Activated T-cell treated with anti-CD3 and anti-CD28 coated beads for 48 hours (primary cell): ENCODE results near the gene TAF1C.
A peak's percentile ranks its signal among the peaks of the same experiment; 100 is the strongest.

ENCODE experiments used
- DNase-seq: peaks from one replicate; pipeline ENCODE4 v3.0.0-alpha.2; 2020; ENCODE audit warnings: low read depth

Gene TAF1C

GRCh38 chr16:84156342-84156784, 30.5 kb downstream of the TAF1C start:
- no peak for DNase-seq

GRCh38 chr16:84155771-84156170, 31.1 kb downstream of the TAF1C start:
- no peak for DNase-seq

GRCh38 chr16:84155226-84155625, 31.6 kb downstream of the TAF1C start:
- no peak for DNase-seq

DNA sequence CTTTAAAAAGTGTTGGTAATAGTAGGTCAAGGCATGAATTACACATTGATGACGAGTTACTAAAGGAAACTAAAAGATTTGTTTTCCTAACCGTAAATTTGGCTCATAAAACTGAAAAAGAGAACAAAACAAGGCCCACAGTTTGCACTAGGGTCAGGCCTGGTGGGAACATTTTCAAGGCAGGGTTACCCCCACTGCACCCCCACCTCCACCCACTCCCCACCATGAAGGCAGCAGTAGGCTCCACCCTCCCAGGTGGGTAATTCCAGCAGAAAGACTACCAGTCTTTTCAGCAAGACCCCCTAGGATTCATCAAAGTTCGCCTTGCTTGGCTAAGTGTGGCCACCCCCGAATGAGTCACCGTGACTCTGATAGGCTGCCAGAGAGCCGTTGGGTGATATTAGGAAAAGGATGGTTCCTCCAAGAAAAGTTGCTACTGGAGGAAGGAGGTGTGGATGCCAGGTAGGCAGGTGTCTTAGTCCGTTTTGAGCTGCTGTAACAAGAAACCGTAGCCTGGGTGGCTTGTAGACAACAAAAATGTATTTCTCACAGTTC, 33.1 kb downstream of the TAF1C start:
- DNase-seq: no peak

DNA sequence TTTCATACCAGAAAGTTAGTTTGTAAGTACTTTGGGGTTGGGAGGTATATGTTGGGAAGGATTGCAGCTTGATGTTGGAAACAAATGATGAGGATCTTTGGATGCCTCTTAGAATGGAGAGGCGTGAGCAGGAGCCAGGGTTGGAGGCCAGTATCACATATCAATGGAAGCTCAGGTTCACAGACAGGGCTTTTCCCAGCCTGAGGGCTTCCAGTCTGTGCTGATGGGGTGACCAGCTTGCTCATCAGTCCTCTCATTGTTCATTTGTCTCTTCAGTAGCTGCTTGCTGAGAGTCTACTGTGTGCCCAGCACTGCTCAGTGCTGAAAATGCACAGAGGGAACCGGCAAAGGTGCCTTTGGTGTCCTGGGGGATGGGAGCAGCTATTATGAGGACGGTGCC, 35.9 kb downstream of the TAF1C start:
- DNase-seq: no peak

DNA sequence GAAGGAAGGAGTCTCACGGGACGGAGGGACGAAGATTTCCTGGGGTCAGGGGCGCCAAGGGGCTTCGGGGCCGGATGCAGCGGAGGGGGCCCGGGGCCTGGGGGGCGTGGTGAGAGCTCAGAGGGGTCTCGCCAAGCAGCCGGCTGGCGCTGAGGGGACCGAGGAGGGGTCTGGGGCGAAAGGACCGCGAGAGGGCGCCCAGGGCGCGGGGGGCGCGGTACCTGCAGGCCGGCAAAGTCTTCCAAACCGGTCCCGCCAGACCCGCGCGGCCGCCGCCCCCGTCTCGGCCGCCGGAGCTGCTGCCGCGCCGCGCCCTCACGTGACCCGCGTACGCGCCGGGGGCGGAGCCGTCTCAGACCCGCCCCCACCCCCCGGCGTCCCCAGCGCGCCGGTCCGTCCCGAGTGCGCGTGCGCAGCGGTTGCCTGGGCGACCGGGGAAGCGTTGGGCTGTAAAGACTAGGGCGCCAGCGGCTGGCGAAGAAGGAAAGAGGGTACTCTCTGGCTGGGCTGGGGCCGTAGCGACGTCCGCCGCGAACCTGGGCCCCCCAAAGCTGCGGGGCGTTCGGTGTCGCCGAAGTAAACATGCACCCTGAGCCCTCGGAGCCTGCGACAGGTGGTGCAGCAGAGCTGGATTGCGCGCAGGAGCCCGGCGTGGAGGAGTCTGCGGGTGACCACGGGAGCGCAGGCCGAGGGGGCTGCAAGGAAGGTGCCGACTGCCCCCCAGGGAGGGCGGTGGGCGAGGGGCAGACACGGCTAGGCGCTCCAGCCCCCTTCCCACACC, 41.8 kb downstream of the TAF1C start, which contains the start of the genes DNAAF1 and HSDL1:
TSS of gene DNAAF1 (plus strand) at position 450 of the 781 bp plus-strand sequence. CDS start at position 583, 133 bp downstream.
TSS of gene HSDL1 (minus strand) at position 319 of the 781 bp plus-strand sequence. CDS start 13,856 bp downstream, outside the sequence.
- DNase-seq: peak; percentile 94

DNA sequence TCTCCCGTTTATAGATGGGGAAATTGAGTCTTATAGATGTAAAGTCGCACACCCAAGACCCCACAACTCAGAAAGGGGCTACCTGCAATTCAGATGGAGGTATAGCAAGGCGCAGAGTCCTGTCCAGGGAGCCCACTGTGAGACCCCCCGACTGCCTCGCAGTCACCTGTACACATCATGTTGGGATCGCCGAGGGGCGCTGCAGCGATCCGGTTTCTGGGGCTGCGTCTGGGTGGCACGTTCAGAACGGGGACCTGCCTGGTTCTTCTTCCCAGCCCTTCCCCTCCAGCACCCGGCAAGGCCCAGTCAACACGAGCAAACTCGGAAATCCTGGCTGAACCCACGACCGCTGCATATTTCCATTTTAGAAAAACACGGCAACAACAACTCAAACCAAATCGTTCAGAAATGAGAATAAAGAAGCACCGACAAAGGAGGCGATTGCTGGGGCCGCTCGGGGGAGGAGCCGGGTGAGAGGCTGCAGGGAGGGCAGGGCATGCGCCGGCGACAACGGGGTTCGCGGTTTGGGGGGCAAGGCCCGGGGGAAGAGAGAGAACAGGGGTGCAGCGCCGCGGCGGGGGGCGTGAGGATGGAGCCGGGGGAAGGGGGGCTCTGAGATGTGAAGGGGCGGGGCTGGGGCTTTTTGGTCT, 42.5 kb downstream of the TAF1C start:
- peak; percentile 36 for DNase-seq

- DNase-seq: no peak
Measured at GRCh38 chr16:84143784-84144199, 43.1 kb downstream of the TAF1C start.

DNA sequence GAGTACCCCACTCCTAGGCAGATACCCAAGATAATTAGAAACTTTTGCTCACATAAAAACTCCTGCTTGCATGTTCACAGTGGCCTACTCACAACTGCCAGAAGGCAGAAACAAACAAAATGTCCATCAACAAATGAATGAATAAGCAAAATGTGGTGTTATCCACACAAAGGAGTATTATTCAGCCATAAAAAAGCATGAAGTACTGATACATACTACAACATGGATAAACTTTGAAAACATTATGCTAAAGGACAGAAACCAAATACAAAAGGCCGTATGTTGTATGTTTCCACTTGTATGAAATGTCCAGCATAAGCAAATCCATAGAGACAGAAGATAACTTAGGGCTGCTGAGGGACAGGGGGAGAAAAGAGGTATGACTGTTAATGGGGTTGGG, 43.8 kb downstream of the TAF1C start:
- no peak for DNase-seq

DNA sequence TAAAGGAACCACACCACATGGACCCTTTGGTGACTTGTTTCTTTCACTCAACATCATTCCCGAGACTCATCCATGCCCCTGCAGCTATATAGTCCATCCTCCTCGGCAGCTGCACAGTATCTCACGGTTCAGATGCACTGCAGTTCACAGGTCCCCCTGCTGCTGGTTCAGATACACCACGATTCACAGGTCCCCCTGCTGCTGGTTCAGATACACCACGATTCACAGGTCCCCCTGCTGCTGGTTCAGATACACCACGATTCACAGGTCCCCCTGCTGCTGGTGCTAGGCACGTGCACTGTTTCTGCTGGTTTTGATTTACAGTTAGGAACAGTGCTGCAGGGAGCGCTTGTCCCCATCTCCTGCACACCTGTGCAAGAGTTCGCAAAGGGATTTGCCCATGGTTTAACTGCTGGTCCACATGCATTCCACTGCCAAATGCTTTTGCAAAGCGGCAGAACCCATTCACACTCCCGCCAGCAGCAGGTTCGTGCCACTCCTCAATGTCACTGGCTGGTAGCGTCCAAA, 45.6 kb downstream of the TAF1C start:
- no peak for DNase-seq

- no peak for DNase-seq
Measured at GRCh38 chr16:84139628-84140258, 47.1 kb downstream of the TAF1C start.

DNA sequence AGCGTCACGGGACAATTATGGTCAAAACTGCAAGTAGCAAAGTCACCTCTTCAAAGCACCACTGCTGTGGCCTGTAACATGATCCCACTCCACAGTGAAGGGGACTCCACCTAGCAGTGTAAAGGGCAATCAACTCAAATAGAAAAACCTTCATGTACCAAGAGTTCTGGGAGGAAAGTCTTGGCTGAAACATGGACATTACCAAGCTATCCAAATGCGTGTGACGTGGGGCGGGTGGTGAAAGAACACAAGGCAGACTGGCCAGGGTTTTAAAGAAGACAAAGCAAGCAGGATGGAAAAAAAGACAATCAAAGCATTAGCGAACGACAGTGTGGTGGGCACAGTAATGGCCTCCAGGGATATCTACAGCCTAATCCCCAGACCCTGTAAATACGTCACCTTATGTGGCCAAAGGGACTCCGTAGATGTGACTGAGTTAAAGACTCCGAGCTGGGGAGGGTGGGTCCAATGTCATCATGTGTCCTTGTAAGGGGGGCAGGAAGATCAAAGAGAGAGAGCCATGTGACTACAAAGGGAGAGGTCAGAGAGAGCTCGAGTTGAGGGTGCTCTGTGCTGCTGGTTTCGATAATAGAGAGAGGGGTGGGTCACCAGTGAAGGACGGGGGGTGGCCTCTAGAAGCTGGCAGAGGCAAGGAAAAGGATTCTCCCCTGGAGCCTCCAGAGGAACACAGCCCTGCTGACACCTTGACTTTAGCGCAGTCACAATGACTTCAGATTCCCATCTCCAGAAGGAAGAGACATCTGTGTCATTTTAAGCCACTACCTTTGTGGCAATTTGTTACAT, 47.8 kb downstream of the TAF1C start:
- no peak for DNase-seq

- no peak for DNase-seq
Measured at GRCh38 chr16:84138500-84138823, 48.4 kb downstream of the TAF1C start.

GRCh38 chr16:84137769-84138357, 49.0 kb downstream of the TAF1C start:
- DNase-seq: no peak

DNA sequence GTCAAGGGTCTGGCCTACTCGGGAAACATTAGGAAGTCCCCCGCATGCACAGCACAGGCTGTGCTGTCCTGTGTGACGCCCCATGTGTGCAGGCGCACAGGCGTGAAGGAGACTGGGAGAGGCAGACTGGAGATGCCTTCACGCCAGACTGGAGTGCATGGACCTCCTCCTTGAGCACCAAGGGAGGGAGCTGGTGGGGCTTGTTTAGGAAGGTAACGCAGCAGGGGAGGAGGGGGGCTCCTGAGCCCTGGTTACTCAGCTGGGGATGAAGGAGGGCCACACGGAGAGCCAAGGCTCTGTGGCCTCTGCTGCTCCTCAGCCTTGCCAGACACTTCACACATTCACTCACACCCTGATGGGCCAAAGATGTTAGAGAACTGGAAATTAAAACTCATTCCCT, 49.6 kb downstream of the TAF1C start:
- no peak for DNase-seq

GRCh38 chr16:84136331-84137125, 50.3 kb downstream of the TAF1C start:
- no peak for DNase-seq

GRCh38 chr16:84132527-84133285, 54.2 kb downstream of the TAF1C start:
- no peak for DNase-seq

- DNase-seq: no peak
Measured at GRCh38 chr16:84131117-84131516, 55.7 kb downstream of the TAF1C start.
